Activated T-helper 2 cell treated with anti-CD3 and anti-CD28 coated beads, Interferon-gamma antibody, Interleukin-2, Interleukin-4, amounts not matched to agents 10 μg/mL and 5 μg/mL and 100 μg/mL, durations not matched to agents 14 hours and 24 hours and 36 hours (primary cell): ENCODE data around the gene INSYN2B. TPM values are rescaled to one million over a fixed set of nuclear protein-coding genes. Genes with fewer than 3 reads are reported as not detected.
"Not testable (repeated sequence)": the region's sequence is repeated elsewhere in the genome, so short reads cannot be mapped to it uniquely, and the experiment has no call there.

ENCODE experiments used
- DNase-seq: peaks from one replicate; pipeline ENCODE4 v3.0.0; 2021; ENCODE audit warnings: low spot score
- H3K27ac Mint-ChIP-seq: one replicate; pipeline ENCODE4 v1.8.0; 2021; ENCODE audit warnings: mixed read lengths
- H3K27me3 Mint-ChIP-seq: one replicate; pipeline ENCODE4 v1.8.0; 2021; ENCODE audit warnings: low read depth, mixed read lengths
- H3K36me3 Mint-ChIP-seq: one replicate; pipeline ENCODE4 v1.8.0; 2021; ENCODE audit warnings: low read depth, mixed read lengths
- H3K4me1 Mint-ChIP-seq: one replicate; pipeline ENCODE4 v1.8.0; 2021; ENCODE audit warnings: low read depth, mixed read lengths
- H3K4me3 Mint-ChIP-seq: one replicate; pipeline ENCODE4 v1.8.0; 2021; ENCODE audit warnings: low read depth, mild to moderate bottlenecking, moderate library complexity, mixed read lengths
- H3K9me3 Mint-ChIP-seq: one replicate; pipeline ENCODE4 v1.8.0; 2021; ENCODE audit warnings: mixed read lengths
- intact Hi-C: fragments of 100-400 bp; cut with micrococcal nuclease; formaldehyde crosslinking; loops from one replicate; pipeline ENCODE4 v1.15.1; 2023
- total RNA-seq: library from RNA; stranded (reverse); gene quantifications from 2 replicates; pipeline ENCODE4 v1.2.3, GENCODE V29; 2022

INSYN2B gene
- total RNA-seq, 1 donor from 2014 or later: not detected

- no peak overlapping the region for H3K4me3 Mint-ChIP-seq
- no peak for DNase-seq
- H3K27me3 Mint-ChIP-seq: no peaks in the 10 kb centered on the region
- H3K4me1 Mint-ChIP-seq: no peaks in the 10 kb centered on the region
- intact Hi-C loops: no loop called here
- no peaks in the 10 kb centered on the region for H3K9me3 Mint-ChIP-seq
- no peaks in the 10 kb centered on the region for H3K36me3 Mint-ChIP-seq
- H3K27ac Mint-ChIP-seq: no peak overlapping the region
These were observed 16.0 kb downstream of the INSYN2B start for GRCh38 chr5:169964246-169964645.

GRCh38 chr5:169960659-169961058 is 19.6 kb downstream of the INSYN2B start:
- intact Hi-C loops: no loop called here
- Mint-ChIP-seq H3K9me3 (no peaks in the 10 kb centered on the region), H3K27ac (no peak overlapping the region), H3K36me3 (no peaks in the 10 kb centered on the region), H3K4me3 (no peak overlapping the region), H3K27me3 (no peaks in the 10 kb centered on the region), H3K4me1 (no peaks in the 10 kb centered on the region)
- DNase-seq: no peak

GRCh38 chr5:169958278-169958677 is 22.0 kb downstream of the INSYN2B start:
- H3K27me3 Mint-ChIP-seq: no peaks in the 10 kb centered on the region
- H3K4me1 Mint-ChIP-seq: no peaks in the 10 kb centered on the region
- H3K4me3 Mint-ChIP-seq: no peak overlapping the region
- peaks cover 4% of the 10 kb centered on the region for H3K36me3 Mint-ChIP-seq
- no peak overlapping the region for H3K27ac Mint-ChIP-seq
- intact Hi-C loops: no loop called here
- no peaks in the 10 kb centered on the region for H3K9me3 Mint-ChIP-seq
- no peak for DNase-seq

- H3K36me3 Mint-ChIP-seq: peaks cover 4% of the 10 kb centered on the region
- no peak for DNase-seq
- intact Hi-C loops: no loop called here
- no peak overlapping the region for H3K27ac Mint-ChIP-seq
- no peaks in the 10 kb centered on the region for H3K27me3 Mint-ChIP-seq
- no peaks in the 10 kb centered on the region for H3K4me1 Mint-ChIP-seq
- H3K4me3 Mint-ChIP-seq: no peak overlapping the region
- no peaks in the 10 kb centered on the region for H3K9me3 Mint-ChIP-seq
These were observed 23.5 kb downstream of the INSYN2B start for GRCh38 chr5:169956756-169957155.

- H3K27me3 Mint-ChIP-seq: no peaks in the 10 kb centered on the region
- intact Hi-C loops: no loop called here
- H3K4me1 Mint-ChIP-seq: no peaks in the 10 kb centered on the region
These were observed 24.2 kb downstream of the INSYN2B start for GRCh38 chr5:169956126-169956525.

GRCh38 chr5:169954786-169955185 is 25.5 kb downstream of the INSYN2B start:
- DNase-seq: no peak
- H3K4me3 Mint-ChIP-seq: no peak overlapping the region
- H3K27me3 Mint-ChIP-seq: no peaks in the 10 kb centered on the region
- peaks cover 18% of the 10 kb centered on the region for H3K36me3 Mint-ChIP-seq
- H3K27ac Mint-ChIP-seq: no peak overlapping the region
- no peaks in the 10 kb centered on the region for H3K4me1 Mint-ChIP-seq
- no peaks in the 10 kb centered on the region for H3K9me3 Mint-ChIP-seq
- intact Hi-C loops: no loop called here

More at GRCh38 chr5:169956126-169956525, 24.2 kb downstream of the INSYN2B start:
- peaks cover 4% of the 10 kb centered on the region for H3K36me3 Mint-ChIP-seq
- H3K27ac Mint-ChIP-seq: no peak overlapping the region
- no peak overlapping the region for H3K4me3 Mint-ChIP-seq
- DNase-seq: no peak
- H3K9me3 Mint-ChIP-seq: no peaks in the 10 kb centered on the region

GRCh38 chr5:169953196-169953595 is 27.1 kb downstream of the INSYN2B start:
- H3K36me3 Mint-ChIP-seq: peaks cover 34% of the 10 kb centered on the region
- H3K4me3 Mint-ChIP-seq, H3K27me3 Mint-ChIP-seq, H3K27ac Mint-ChIP-seq, H3K9me3 Mint-ChIP-seq, DNase-seq, H3K4me1 Mint-ChIP-seq, intact Hi-C loops: not testable (repeated sequence)

- H3K4me1 Mint-ChIP-seq: no peaks in the 10 kb centered on the region
These were observed 30.0 kb downstream of the INSYN2B start for GRCh38 chr5:169950333-169950732.

GRCh38 chr5:169946743-169947295 is 33.5 kb downstream of the INSYN2B start:
- DNase-seq: no peak
- Mint-ChIP-seq H3K27ac (no peak overlapping the region), H3K4me3 (no peak overlapping the region), H3K27me3 (no peaks in the 10 kb centered on the region), H3K4me1 (peaks cover 4% of the 10 kb centered on the region), H3K9me3 (peaks cover 4% of the 10 kb centered on the region), H3K36me3 (peaks cover 36% of the 10 kb centered on the region)
- intact Hi-C loops: no loop called here

More at GRCh38 chr5:169950333-169950732, 30.0 kb downstream of the INSYN2B start:
- Mint-ChIP-seq H3K27me3 (no peaks in the 10 kb centered on the region), H3K9me3 (peaks cover 4% of the 10 kb centered on the region), H3K4me3 (no peak overlapping the region), H3K36me3 (peaks cover 41% of the 10 kb centered on the region), H3K27ac (no peak overlapping the region)
- intact Hi-C loops: no loop called here
- no peak for DNase-seq

GRCh38 chr5:169945831-169946261 is 34.4 kb downstream of the INSYN2B start:
- peaks cover 4% of the 10 kb centered on the region for H3K9me3 Mint-ChIP-seq
- H3K36me3 Mint-ChIP-seq: peaks cover 34% of the 10 kb centered on the region
- H3K27me3 Mint-ChIP-seq: no peaks in the 10 kb centered on the region
- H3K4me3 Mint-ChIP-seq: no peak overlapping the region
- H3K27ac Mint-ChIP-seq: no peak overlapping the region
- peaks cover 4% of the 10 kb centered on the region for H3K4me1 Mint-ChIP-seq
- intact Hi-C loops: no loop called here
- no peak for DNase-seq

GRCh38 chr5:169944922-169945680 is 35.2 kb downstream of the INSYN2B start:
- intact Hi-C loops: no loop called here
- Mint-ChIP-seq H3K27me3 (no peaks in the 10 kb centered on the region), H3K27ac (no peak overlapping the region), H3K4me3 (no peak overlapping the region), H3K9me3 (peaks cover 4% of the 10 kb centered on the region), H3K36me3 (peaks cover 26% of the 10 kb centered on the region), H3K4me1 (peaks cover 4% of the 10 kb centered on the region)
- no peak for DNase-seq

- intact Hi-C loops: no loop called here
These were observed 36.2 kb downstream of the INSYN2B start for GRCh38 chr5:169944115-169944514.

GRCh38 chr5:169943026-169943425 is 37.3 kb downstream of the INSYN2B start:
- no peak overlapping the region for H3K4me3 Mint-ChIP-seq
- no peaks in the 10 kb centered on the region for H3K9me3 Mint-ChIP-seq
- intact Hi-C loops: no loop called here
- no peak for DNase-seq
- peaks cover 4% of the 10 kb centered on the region for H3K4me1 Mint-ChIP-seq
- no peak overlapping the region for H3K27ac Mint-ChIP-seq
- no peaks in the 10 kb centered on the region for H3K27me3 Mint-ChIP-seq
- peaks cover 5% of the 10 kb centered on the region for H3K36me3 Mint-ChIP-seq

More at GRCh38 chr5:169944115-169944514, 36.2 kb downstream of the INSYN2B start:
- peaks cover 1% of the 10 kb centered on the region for H3K9me3 Mint-ChIP-seq
- H3K4me3 Mint-ChIP-seq: no peak overlapping the region
- peaks cover 4% of the 10 kb centered on the region for H3K4me1 Mint-ChIP-seq
- H3K27ac Mint-ChIP-seq: no peak overlapping the region
- no peak for DNase-seq
- H3K27me3 Mint-ChIP-seq: no peaks in the 10 kb centered on the region
- peaks cover 16% of the 10 kb centered on the region for H3K36me3 Mint-ChIP-seq
